Prostate gland (tissue), 2 donors: ENCODE measurements around the gene MCM6.

Experiments
- POLR2A ChIP-seq: fragments of 450-650 bp; IDR thresholded peaks from one replicate; pipeline ENCODE4 v1.6.1; 2016; ENCODE audit warnings: antibody characterized with exemption, mild to moderate bottlenecking
- TF ChIP-seq, protein P1 (sequence below), 4 experiments: fragments of 200-600 bp in 2 of 4; fragments of 450-650 bp in 2 of 4; sonication (generic) in 2 of 4; IDR thresholded peaks; 1 replicate in 3 of 4; 2 replicates in 1 of 4; pipeline ENCODE4 v1.5.1; 2016 to 2019; ENCODE audit warnings: antibody characterized with exemption in 4 of 4, mild to moderate bottlenecking in 2 of 4, moderate library complexity in 2 of 4

DNA sequence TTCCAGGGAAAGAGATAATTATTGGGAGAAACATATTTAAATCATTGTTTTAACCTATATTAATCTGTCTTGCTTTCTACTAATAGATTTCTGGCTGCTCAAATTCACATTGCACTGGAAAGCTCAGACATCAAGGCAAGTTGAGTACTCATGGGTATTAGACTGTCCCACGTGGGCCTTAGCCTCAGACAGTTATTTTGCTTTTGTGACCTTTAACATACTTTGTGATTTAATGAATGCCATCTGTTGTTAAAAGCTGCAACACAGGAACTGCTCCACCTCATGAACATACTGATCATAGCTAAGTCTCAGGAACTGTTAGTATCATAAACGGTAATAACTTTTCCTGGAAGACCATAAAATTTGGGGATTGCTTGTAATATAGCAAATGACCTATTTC is 36.5 kb downstream of the MCM6 start:
- TF ChIP-seq, protein P1, sequence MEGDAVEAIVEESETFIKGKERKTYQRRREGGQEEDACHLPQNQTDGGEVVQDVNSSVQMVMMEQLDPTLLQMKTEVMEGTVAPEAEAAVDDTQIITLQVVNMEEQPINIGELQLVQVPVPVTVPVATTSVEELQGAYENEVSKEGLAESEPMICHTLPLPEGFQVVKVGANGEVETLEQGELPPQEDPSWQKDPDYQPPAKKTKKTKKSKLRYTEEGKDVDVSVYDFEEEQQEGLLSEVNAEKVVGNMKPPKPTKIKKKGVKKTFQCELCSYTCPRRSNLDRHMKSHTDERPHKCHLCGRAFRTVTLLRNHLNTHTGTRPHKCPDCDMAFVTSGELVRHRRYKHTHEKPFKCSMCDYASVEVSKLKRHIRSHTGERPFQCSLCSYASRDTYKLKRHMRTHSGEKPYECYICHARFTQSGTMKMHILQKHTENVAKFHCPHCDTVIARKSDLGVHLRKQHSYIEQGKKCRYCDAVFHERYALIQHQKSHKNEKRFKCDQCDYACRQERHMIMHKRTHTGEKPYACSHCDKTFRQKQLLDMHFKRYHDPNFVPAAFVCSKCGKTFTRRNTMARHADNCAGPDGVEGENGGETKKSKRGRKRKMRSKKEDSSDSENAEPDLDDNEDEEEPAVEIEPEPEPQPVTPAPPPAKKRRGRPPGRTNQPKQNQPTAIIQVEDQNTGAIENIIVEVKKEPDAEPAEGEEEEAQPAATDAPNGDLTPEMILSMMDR (IDR thresholded peaks at IDR 0.05), result no peak
- no peak for TF ChIP-seq POLR2A
